Cardiac ventricle fibroblast (primary cell): Measurements from ENCODE around the gene GSTT2. TPM values are rescaled to one million over a fixed set of nuclear protein-coding genes. Genes with fewer than 3 reads are reported as not detected.

Experiments
- total RNA-seq: library from RNA; depleted of rRNA; stranded (reverse); fragments of >200 nt; gene quantifications from 2 replicates; pipeline ENCODE4 v1.2.3, GENCODE V29; 2015

GSTT2 gene
- total RNA-seq: not detected in 2 replicates

DNA sequence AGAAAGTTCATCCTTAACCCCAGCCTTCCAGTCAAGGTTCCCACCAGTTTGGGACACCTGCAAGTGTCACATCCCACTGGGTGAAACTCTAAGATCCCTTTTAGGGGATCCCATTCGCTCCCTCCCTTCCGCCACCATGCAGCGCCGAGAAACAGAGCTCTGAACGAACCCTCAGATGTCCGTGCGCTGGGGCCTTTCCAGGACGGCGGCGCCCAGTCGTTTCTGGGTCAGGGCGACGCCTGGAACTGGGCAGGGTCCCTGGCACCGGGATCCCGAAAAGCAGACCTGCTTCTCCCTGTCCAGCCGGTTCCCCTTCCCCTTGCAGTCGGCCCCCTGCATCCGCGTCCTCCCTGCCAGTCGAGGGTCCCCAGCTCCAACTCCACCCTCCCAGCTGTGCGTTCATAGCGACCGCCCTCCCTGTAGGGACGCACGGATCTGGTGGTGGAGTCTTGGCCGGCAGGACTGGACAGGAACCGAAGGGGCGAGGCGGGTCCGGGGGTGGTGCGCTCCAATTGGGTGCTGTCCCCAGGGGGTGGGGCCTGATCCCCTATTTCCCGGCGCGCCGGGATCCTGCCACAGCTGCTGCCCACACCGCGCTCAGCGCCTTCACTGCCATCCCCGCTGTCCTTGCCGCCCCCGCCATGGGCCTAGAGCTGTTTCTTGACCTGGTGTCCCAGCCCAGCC lies at the start of gene GSTT2:
GSTT2 (plus strand) TSS at position 578 of the 684 bp plus-strand sequence.

DNA sequence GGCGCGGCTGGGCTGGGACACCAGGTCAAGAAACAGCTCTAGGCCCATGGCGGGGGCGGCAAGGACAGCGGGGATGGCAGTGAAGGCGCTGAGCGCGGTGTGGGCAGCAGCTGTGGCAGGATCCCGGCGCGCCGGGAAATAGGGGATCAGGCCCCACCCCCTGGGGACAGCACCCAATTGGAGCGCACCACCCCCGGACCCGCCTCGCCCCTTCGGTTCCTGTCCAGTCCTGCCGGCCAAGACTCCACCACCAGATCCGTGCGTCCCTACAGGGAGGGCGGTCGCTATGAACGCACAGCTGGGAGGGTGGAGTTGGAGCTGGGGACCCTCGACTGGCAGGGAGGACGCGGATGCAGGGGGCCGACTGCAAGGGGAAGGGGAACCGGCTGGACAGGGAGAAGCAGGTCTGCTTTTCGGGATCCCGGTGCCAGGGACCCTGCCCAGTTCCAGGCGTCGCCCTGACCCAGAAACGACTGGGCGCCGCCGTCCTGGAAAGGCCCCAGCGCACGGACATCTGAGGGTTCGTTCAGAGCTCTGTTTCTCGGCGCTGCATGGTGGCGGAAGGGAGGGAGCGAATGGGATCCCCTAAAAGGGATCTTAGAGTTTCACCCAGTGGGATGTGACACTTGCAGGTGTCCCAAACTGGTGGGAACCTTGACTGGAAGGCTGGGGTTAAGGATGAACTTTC lies 18.7 kb upstream of the GSTT2 start, which contains the start of gene GSTT2B:
GSTT2B (minus strand) TSS at position 112 of the 688 bp plus-strand sequence; CDS start at position 48, 64 bp downstream.

DNA sequence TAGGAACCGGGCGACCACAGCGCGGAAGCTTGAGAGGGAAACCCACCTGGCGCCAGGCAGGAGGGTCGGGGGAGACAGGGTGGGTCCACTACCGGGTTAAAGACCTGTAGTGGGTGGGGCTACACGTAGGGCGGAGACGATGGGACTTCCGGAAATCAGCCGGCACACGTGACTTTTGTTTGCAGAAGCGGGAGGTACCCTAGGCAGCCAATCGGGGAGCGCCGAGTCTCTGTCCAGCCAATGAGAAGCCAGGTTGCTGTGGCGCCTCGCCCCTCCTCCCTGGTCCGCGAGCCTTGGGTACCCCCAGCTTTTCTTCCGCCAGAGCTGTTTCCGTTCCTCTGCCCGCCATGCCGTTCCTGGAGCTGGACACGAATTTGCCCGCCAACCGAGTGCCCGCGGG lies 13.4 kb upstream of the GSTT2 start, which contains the start of gene DDTL:
DDTL (plus strand) TSS at position 321 of the 400 bp plus-strand sequence; CDS start at position 348, 27 bp downstream.

DNA sequence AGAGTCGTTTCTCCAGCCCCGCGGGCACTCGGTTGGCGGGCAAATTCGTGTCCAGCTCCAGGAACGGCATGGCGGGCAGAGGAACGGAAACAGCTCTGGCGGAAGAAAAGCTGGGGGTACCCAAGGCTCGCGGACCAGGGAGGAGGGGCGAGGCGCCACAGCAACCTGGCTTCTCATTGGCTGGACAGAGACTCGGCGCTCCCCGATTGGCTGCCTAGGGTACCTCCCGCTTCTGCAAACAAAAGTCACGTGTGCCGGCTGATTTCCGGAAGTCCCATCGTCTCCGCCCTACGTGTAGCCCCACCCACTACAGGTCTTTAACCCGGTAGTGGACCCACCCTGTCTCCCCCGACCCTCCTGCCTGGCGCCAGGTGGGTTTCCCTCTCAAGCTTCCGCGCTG lies 5.6 kb upstream of the GSTT2 start, which contains the start of gene DDT:
DDT (minus strand) TSS at position 97 of the 400 bp plus-strand sequence; CDS start at position 70, 27 bp downstream.

DNA sequence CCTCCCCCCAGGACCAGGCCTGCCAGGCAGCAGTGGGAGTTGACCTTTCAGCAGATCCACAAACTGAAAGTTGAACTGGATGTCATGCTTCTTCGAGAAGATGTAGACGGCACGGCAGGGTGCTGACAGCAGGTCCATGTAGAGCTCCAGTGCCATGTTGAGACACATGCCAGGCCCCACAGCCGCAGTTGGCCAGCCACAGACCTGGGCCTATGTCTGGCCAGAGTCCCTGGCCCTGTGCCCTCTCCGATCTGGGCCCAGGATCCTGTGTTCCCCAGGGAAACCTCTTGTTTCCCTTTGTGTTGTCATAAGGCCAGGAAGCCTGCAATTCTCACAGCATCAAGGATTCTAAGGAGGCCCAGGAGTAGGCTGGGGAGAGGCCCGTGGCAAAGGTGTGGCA lies 25.3 kb downstream of the GSTT2 start, which contains the start of gene GSTT4:
GSTT4 (minus strand) TSS at position 253 of the 400 bp plus-strand sequence; CDS start at position 156, 97 bp downstream.

Other genes with a start within 250 kb of the GSTT2 start
- gene ZNF70, start 229.0 kb upstream of the GSTT2 start, total RNA-seq: 4.4 and 5.3 TPM in 2 replicates
- gene VPREB3, start 225.7 kb upstream of the GSTT2 start, total RNA-seq: not detected in 2 replicates
- not detected in 2 replicates for gene C22orf15, start 217.1 kb upstream of the GSTT2 start, total RNA-seq
- 0.29 TPM in 1 of 2 replicates, not detected in the other for gene CHCHD10, start 212.2 kb upstream of the GSTT2 start, total RNA-seq
- gene MMP11, start 207.3 kb upstream of the GSTT2 start, total RNA-seq: 6.2 and 8.5 TPM in 2 replicates
- gene SMARCB1, start 193.2 kb upstream of the GSTT2 start, total RNA-seq: 60.0 and 71.9 TPM in 2 replicates
- gene DERL3, start 141.1 kb upstream of the GSTT2 start, total RNA-seq: 0.06 TPM in 1 of 2 replicates, not detected in the other
- gene SLC2A11, start 122.3 kb upstream of the GSTT2 start, total RNA-seq: 5.2 and 5.3 TPM in 2 replicates
- gene MIF, start 85.8 kb upstream of the GSTT2 start, total RNA-seq: 800 and 820 TPM in 2 replicates
- gene GSTT2B, start 18.9 kb upstream of the GSTT2 start, total RNA-seq: 1.4 and 1.8 TPM in 2 replicates
- 0.87 TPM in 1 of 2 replicates, not detected in the other for gene DDTL, start 13.2 kb upstream of the GSTT2 start, total RNA-seq
- gene DDT, start 5.7 kb upstream of the GSTT2 start, total RNA-seq: 126 and 128 TPM in 2 replicates
- gene GSTT4, start 25.3 kb downstream of the GSTT2 start, total RNA-seq: not detected in 2 replicates
- gene CABIN1, start 31.2 kb downstream of the GSTT2 start, total RNA-seq: 24.9 and 25.3 TPM in 2 replicates
- 43.9 and 50.7 TPM in 2 replicates for gene SUSD2, start 201.4 kb downstream of the GSTT2 start, total RNA-seq